ENCODE data around the gene SRSF12.

DNA sequence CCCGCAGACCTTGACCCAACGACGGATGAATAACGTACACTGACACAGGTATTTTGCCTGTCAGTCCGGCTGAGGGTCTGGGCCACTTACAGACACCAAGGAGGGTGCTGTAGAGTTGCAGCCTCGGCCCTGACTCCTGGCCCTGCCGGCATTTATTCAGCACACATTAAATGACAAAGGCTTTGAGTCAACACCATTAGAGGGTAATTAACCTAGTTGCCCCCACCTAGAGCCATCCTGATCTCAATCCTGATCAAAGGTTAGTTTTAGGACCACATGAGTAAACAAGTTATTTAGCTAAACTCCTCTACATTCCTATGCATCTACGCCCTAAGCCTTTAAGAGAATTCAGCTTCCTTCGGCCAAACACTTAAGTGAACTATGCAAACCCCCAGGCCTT is 16.1 kb upstream of the SRSF12 start:
- no peak for TF ChIP-seq EP300 (IDR thresholded peaks at IDR 0.05)
- TF ChIP-seq, protein P1, sequence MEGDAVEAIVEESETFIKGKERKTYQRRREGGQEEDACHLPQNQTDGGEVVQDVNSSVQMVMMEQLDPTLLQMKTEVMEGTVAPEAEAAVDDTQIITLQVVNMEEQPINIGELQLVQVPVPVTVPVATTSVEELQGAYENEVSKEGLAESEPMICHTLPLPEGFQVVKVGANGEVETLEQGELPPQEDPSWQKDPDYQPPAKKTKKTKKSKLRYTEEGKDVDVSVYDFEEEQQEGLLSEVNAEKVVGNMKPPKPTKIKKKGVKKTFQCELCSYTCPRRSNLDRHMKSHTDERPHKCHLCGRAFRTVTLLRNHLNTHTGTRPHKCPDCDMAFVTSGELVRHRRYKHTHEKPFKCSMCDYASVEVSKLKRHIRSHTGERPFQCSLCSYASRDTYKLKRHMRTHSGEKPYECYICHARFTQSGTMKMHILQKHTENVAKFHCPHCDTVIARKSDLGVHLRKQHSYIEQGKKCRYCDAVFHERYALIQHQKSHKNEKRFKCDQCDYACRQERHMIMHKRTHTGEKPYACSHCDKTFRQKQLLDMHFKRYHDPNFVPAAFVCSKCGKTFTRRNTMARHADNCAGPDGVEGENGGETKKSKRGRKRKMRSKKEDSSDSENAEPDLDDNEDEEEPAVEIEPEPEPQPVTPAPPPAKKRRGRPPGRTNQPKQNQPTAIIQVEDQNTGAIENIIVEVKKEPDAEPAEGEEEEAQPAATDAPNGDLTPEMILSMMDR (IDR thresholded peaks at IDR 0.05), result no peak
